Subcutaneous adipose tissue (tissue), 4 donors: ENCODE results near the gene TRAF4. TPM values are rescaled to one million over a fixed set of nuclear protein-coding genes. Genes with fewer than 3 reads are reported as not detected.

Source experiments
- total RNA-seq, 4 donors: library from RNA; depleted of rRNA; stranded (reverse); fragments of >200 nt; gene quantifications; one replicate each; pipeline ENCODE4 v1.1.0, GENCODE V29; 2016
- TF ChIP-seq, protein P1 (sequence below): fragments of 450-650 bp; IDR thresholded peaks from one replicate; pipeline ENCODE4 v1.5.1; 2016; ENCODE audit warnings: low read depth, mild to moderate bottlenecking, control low read depth, antibody characterized with exemption, moderate library complexity

TRAF4 gene
- total RNA-seq, 4 donors from 2014 or later: 2.5 to 8.3 (median 5.2) TPM

DNA sequence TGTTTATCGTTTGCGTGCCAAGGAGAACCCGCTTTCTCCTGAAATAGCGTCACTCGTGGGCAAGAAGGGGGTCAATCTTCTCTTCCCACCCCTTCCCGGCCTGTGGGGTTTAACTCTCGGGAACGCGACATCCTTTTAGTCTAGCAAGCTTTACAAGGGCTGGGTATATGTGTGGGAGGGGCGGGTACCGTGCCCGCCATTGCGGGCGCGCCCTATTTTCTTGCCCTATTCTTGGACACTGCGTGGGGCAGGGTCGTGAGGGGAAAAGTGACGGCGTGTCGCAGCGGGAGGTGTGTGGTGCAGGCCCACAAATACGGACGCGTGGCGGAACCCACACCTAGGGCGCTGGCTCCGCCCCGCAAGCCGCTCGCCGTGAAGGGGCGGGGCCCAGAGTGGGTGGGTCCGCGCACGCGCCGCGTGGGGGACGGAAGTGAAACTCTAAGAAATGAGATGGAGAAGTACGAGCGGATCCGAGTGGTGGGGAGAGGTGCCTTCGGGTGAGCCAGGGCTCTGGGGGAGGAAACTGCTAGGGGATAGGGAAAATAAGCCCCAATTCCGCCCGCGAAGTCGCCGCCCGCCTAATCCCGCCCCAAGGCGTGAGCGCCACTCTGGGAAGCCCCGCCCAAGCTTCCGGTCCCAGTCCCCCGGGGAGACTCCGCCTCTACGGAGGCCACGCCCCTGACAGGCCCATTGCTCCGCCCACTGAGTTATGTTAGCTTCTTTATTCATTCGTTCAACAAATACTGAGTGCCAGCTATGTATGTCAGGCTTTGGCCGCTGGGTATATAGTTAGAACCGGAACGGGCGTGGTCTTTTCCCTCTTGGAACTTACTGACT lies 15.2 kb upstream of the TRAF4 start, which contains the start of gene NEK8:
TSS of gene NEK8 (plus strand) at position 425 of the 837 bp plus-strand sequence. CDS start at position 451, 26 bp downstream.
- TF ChIP-seq, protein P1, sequence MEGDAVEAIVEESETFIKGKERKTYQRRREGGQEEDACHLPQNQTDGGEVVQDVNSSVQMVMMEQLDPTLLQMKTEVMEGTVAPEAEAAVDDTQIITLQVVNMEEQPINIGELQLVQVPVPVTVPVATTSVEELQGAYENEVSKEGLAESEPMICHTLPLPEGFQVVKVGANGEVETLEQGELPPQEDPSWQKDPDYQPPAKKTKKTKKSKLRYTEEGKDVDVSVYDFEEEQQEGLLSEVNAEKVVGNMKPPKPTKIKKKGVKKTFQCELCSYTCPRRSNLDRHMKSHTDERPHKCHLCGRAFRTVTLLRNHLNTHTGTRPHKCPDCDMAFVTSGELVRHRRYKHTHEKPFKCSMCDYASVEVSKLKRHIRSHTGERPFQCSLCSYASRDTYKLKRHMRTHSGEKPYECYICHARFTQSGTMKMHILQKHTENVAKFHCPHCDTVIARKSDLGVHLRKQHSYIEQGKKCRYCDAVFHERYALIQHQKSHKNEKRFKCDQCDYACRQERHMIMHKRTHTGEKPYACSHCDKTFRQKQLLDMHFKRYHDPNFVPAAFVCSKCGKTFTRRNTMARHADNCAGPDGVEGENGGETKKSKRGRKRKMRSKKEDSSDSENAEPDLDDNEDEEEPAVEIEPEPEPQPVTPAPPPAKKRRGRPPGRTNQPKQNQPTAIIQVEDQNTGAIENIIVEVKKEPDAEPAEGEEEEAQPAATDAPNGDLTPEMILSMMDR: no peak

DNA sequence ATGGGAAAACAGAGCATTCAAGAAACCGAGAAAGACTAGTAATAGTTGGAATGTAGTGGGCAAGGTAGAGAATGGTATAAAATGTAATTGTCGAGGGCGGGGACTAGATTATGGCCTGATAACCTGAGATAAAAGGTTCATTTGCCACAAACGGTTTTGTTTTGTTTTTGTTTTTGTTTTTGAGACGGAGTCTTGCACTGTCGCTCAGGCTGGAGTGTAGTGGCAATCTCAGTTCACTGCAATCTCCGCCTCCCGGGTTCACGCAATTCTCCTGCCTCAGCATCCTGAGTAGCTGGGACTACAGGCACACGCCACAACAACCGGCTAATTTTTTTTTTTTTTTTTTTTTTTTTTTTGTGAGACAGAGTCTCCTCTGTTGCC lies 13.9 kb upstream of the TRAF4 start:
- TF ChIP-seq, protein P1: no peak

DNA sequence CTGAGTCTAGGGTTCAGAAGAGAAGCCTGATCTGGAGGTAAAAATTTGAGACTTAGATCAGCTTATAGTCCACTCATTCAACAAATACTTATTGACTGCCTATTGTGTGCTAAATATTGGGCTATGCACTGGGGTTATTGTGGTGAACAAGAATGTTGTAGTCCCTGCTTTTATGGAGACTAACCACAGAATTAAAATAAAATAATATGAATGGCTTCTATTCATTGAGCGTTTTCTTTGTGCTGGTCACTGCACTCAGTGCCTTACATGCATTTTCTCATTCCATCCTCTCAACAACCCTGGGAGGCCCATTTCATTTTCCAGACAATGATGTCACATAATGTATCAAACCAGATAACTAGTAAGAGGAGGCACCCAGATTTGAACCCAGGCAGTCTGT lies 10.5 kb upstream of the TRAF4 start:
- TF ChIP-seq, protein P1: no peak

DNA sequence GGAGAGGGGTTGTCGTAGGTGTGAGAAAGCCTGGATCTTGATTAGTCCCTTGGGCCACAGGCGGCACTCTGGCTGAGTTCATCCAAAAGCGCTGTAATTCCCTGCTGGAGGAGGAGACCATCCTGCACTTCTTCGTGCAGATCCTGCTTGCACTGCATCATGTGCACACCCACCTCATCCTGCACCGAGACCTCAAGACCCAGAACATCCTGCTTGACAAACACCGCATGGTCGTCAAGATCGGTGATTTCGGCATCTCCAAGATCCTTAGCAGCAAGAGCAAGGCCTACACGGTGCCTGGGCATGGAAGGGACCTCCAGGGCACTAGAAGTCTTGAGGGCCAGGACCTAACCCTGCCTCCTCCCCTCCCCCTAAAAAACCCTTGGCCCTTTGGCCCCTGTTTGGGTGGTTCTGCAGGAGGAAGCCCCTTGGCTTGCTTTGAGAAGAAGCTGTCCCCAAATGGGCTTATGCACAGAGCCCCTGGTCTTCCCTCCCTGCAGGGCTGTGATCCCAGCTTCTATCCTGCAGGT lies 9.0 kb upstream of the TRAF4 start:
- TF ChIP-seq, protein P1: no peak

DNA sequence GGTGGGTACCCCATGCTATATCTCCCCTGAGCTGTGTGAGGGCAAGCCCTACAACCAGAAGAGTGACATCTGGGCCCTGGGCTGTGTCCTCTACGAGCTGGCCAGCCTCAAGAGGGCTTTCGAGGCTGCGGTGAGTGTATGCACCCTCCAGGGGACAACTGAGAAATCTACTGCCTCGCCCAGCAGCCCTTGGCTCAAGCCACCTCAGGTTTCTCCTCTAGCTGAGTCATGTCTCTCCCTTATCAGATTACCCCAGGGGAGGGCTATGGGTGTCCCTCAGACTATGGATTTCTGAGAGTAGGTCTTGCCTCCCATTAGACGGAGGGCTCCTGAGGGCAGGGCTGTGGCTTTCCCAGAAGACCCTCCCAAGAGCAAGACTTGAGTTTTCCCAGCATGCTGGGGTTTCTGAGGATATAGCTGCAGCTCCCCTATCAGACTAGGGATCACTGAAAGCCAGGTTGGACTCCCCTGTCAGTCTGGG lies 8.5 kb upstream of the TRAF4 start:
- TF ChIP-seq, protein P1: no peak

DNA sequence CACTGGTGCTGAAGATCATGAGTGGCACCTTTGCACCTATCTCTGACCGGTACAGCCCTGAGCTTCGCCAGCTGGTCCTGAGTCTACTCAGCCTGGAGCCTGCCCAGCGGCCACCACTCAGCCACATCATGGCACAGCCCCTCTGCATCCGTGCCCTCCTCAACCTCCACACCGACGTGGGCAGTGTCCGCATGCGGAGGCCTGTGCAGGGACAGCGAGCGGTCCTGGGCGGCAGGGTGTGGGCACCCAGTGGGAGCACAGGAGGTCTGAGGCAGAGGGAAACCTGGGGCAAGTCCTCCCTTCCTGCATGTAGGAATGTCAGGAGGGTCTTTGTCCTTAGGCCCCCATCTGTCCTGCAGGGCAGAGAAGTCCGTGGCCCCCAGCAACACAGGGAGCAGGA lies 6.5 kb upstream of the TRAF4 start:
- TF ChIP-seq, protein P1: no peak
